Body of pancreas (tissue), 4 donors: ENCODE measurements around the gene EDIL3. TPM values are rescaled to one million over a fixed set of nuclear protein-coding genes. Genes with fewer than 3 reads are reported as not detected.

Experiments used
- ATAC-seq: fragments of 150-250 bp; one replicate; pipeline ENCODE4 v1.9.1; 2016
- DNase-seq, 4 donors: peaks; one replicate each; pipeline ENCODE4 v3.0.0-alpha.2; 2019
- H3K27ac ChIP-seq, 4 donors: fragments of 200-600 bp; sonication (generic); 1 replicate in 3 of 4; 2 replicates in 1 of 4; pipeline versions ENCODE4 v1.5.1 to v1.6.1; 2016 to 2019; ENCODE audit warnings: mild to moderate bottlenecking in 1 of 4, mixed read lengths in 1 of 4, moderate library complexity in 1 of 4
- H3K27me3 ChIP-seq, 2 donors: fragments of 200-600 bp; sonication (generic); one replicate each; pipeline ENCODE4 v1.6.0; 2016; ENCODE audit warnings: mild to moderate bottlenecking in 1 of 2
- H3K36me3 ChIP-seq, 2 donors: fragments of 200-600 bp; sonication (generic); replicated peaks in 1 of 2; 2 replicates each; pipeline ENCODE4 v1.5.1; 2016; ENCODE audit warnings: low read depth in 2 of 2; ENCODE audit not compliant: insufficient read depth in 1 of 2
- H3K4me1 ChIP-seq: fragments of 200-600 bp; sonication (generic); one replicate; pipeline ENCODE4 v1.6.0; 2016
- H3K4me3 ChIP-seq, 2 donors: fragments of 200-600 bp; sonication (generic); 1 replicate in 1 of 2; 2 replicates in 1 of 2; pipeline ENCODE4 v1.5.1; 2016 to 2019
- H3K9me3 ChIP-seq, 3 donors: fragments of 200-600 bp; sonication (generic); 1 replicate in 2 of 3; 2 replicates in 1 of 3; pipeline ENCODE4 v1.5.1; 2016
- POLR2A ChIP-seq, 3 donors: fragments of 450-650 bp; IDR thresholded peaks; one replicate each; pipeline ENCODE4 v1.6.1; 2016; ENCODE audit warnings: antibody characterized with exemption in 3 of 3, mild to moderate bottlenecking in 2 of 3
- WGBS, 2 donors: methylation state at CpG; one replicate each; pipeline ENCODE4 v1.1.5; 2017; 5-methylcytosine and 5-hydroxymethylcytosine counted together
- intact Hi-C: fragments of 100-400 bp; cut with DNase I; formaldehyde crosslinking; loops from one replicate; pipeline ENCODE4 v1.15.1; 2023
- total RNA-seq, 2 donors: library from RNA; depleted of rRNA; stranded (reverse); fragments of >200 nt; gene quantifications; one replicate each; pipeline ENCODE4 v1.1.0, GENCODE V29; 2016
- TF ChIP-seq, protein P1 (sequence below), 7 experiments: fragments of 450-650 bp in 4 of 7; fragments of 200-600 bp in 3 of 7; sonication (generic) in 3 of 7; IDR thresholded peaks; one replicate each; pipeline ENCODE4 v1.5.1; 2016 to 2019; ENCODE audit warnings: antibody characterized with exemption in 7 of 7

The EDIL3 gene
- total RNA-seq, 2 donors from 2014 or later = 2.3 to 4.7 TPM

DNA sequence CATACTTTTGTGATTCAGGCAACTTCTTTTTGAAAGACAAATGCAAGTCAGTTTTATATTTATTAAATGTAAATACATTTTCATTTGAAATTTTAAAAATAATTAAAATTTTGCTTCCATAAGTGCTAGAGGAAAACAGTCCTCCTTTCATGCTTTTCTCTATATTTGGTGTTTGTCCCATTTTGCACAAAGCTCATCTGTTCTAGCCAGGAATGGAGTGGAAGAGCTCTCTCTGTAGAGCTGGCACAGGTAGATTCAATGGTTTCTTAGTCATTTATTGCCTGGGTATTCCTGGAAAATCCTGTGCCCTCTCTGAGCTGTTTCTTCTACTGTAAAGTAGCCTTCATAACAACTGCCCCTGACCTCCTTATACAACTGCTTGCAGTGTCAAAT, 396.4 kb downstream of the EDIL3 start:
- Histone ChIP-seq H3K27ac (no peak overlapping the region), H3K4me1 (no peaks in the 10 kb centered on the region), H3K27me3 (no peaks in the 10 kb centered on the region), H3K9me3 (no peaks in the 10 kb centered on the region), H3K36me3 (no peaks in the 10 kb centered on the region), H3K4me3 (no peak overlapping the region)
- no peak for ATAC-seq
- TF ChIP-seq, protein P1, sequence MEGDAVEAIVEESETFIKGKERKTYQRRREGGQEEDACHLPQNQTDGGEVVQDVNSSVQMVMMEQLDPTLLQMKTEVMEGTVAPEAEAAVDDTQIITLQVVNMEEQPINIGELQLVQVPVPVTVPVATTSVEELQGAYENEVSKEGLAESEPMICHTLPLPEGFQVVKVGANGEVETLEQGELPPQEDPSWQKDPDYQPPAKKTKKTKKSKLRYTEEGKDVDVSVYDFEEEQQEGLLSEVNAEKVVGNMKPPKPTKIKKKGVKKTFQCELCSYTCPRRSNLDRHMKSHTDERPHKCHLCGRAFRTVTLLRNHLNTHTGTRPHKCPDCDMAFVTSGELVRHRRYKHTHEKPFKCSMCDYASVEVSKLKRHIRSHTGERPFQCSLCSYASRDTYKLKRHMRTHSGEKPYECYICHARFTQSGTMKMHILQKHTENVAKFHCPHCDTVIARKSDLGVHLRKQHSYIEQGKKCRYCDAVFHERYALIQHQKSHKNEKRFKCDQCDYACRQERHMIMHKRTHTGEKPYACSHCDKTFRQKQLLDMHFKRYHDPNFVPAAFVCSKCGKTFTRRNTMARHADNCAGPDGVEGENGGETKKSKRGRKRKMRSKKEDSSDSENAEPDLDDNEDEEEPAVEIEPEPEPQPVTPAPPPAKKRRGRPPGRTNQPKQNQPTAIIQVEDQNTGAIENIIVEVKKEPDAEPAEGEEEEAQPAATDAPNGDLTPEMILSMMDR (IDR thresholded peaks at IDR 0.05) = no peak
- no peak for TF ChIP-seq POLR2A (IDR thresholded peaks at IDR 0.05)
- DNase-seq = no peak
- intact Hi-C loops = no loop called here

DNA sequence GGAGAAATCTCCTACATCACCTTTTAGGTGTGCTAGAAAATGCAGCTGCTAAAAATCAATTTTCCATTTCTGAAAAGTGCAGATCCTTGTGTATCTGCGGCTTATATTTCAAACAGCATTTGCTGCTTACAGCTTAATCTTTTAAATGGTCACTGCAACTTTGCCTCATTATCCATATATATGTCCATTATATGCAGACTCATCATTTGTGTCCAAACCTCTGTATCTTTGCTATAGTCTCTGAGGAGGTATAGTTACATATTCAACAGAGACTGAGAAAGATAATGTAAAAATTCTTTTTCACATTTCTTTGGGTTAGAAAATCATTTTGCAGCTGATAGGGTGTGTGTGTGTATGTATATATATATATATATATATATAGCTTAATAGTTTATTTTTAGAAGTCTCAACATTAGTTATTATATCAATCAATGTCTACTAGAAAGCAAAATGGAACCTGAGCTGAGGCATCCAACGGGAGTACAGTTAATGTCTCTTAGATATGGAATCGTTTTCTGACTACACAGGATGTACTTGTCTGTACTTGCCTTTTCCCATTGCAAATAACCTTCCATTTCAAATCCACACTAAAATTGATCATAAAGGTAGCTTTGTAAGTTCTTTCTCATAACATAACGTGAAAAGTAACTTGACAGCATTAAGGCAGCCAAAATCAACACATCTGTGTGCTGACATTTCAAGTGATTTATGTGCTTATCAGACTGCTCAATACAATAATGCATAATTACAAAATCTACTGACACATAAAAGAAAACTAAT, 397.0 kb downstream of the EDIL3 start:
- no peaks in the 10 kb centered on the region for H3K4me1 ChIP-seq
- ATAC-seq (no peak), DNase-seq (no peak)
- WGBS, 2 donors = 30 to 34% methylated on average over 4 of the region's 4 CpGs
- no peaks in the 10 kb centered on the region for H3K36me3 ChIP-seq
- TF ChIP-seq, protein P1 (IDR thresholded peaks at IDR 0.05) = no peak
- no peak for TF ChIP-seq POLR2A (IDR thresholded peaks at IDR 0.05)
- intact Hi-C loops = no loop called here
- no peak overlapping the region for H3K4me3 ChIP-seq
- no peaks in the 10 kb centered on the region for H3K27me3 ChIP-seq
- no peak overlapping the region for H3K27ac ChIP-seq
- no peaks in the 10 kb centered on the region for H3K9me3 ChIP-seq

DNA sequence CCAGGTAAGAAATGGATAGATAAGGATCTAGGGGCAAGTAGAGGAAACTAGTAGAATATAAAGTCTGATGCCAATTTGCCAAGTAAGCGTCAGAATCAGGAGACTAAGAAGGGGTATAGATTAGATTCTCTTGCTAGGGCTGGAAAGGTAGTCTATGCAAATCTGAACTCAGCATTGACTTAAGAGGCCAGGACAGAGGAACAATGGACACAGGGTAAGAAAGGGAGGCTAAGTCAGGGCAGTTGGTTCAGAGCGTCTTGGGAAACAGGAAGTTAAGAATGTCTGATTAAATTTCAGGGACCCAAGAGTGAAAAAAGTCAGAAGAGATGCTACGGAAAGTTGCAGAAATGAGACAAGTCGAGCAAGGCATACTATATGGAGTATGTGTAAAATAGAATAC, 400.8 kb downstream of the EDIL3 start:
- Histone ChIP-seq H3K27ac (no peak overlapping the region), H3K4me1 (no peaks in the 10 kb centered on the region), H3K9me3 (no peaks in the 10 kb centered on the region), H3K27me3 (no peaks in the 10 kb centered on the region), H3K4me3 (no peak overlapping the region), H3K36me3 (no peaks in the 10 kb centered on the region)
- WGBS, 2 donors = 53 to 63% methylated on average over 4 of the region's 4 CpGs
- intact Hi-C loops = no loop called here
- TF ChIP-seq POLR2A (IDR thresholded peaks at IDR 0.05) = no peak
- TF ChIP-seq, protein P1 (IDR thresholded peaks at IDR 0.05) = no peak
- DNase-seq = no peak
- ATAC-seq = no peak

DNA sequence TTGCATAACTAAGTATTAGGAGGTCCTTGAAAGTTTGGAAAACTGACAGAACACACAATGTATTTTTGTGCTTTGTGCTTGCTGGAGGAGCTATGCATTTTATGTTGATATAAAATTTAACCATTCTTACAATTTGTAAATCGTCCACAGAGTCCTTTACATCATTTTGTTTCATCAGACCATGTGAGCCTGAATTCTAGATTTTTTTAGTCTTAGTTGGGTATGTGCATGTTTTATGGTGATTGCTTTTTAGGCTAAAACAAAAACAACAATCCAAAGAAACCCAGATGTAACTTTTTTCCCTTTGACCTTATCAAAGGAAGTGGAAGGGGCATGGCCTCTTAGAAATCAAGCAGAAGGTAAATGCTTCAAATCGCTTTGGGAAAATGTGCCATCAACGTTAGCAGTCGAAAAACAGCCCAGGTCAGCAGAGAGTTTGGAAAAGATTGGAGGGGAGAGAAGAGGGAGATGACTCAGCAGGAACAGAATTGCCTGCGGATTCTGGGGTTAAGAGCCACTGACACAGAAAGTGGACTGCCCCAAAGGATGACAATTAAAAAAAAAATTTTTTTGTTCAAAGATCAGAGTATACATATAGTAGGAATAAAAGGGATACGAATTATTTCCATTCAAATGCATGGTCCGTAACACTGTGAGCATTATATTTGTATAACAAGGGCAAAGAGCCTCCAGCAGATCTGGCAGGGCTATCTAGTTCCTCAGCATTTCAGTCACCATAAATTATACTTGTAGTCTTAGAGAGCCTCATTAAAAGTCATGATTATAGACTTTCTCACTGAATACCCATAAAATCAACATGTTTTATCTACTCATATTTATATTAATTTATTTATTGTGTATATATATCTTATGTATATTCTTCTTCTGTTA, 410.5 kb downstream of the EDIL3 start:
- no peak for TF ChIP-seq POLR2A (IDR thresholded peaks at IDR 0.05)
- TF ChIP-seq, protein P1 (IDR thresholded peaks at IDR 0.05) = no peak
- H3K9me3 ChIP-seq = no peaks in the 10 kb centered on the region
- intact Hi-C loops = no loop called here
- H3K27ac ChIP-seq = no peak overlapping the region
- ATAC-seq (no peak), DNase-seq (no peak)
- WGBS, 2 donors = 38 to 42% methylated on average over 7 of the region's 7 CpGs
- no peak overlapping the region for H3K4me3 ChIP-seq
- no peaks in the 10 kb centered on the region for H3K36me3 ChIP-seq
- H3K27me3 ChIP-seq = no peaks in the 10 kb centered on the region
- H3K4me1 ChIP-seq = no peaks in the 10 kb centered on the region
